GM23338 (cell line): ENCODE measurements around the gene PLXNA2. TPM values are rescaled to one million over a fixed set of nuclear protein-coding genes. Genes with fewer than 3 reads are reported as not detected.

Source experiments
- ATAC-seq: fragments of 200-7000 bp; cut with Tn5 transposase; 3 replicates; pipeline ENCODE4 v1.9.1; 2020
- DNase-seq: peaks from one replicate; pipeline ENCODE4 v3.0.0-alpha.2; 2015; ENCODE audit warnings: low spot score
- H2AFZ ChIP-seq: fragments of 200-600 bp; sonication (generic); 2 replicates; pipeline ENCODE4 v1.8.0; 2016; ENCODE audit warnings: antibody characterized with exemption, mild to moderate bottlenecking, moderate library complexity
- H3F3A ChIP-seq: fragments of 200-600 bp; sonication (generic); replicated peaks from 2 replicates; pipeline ENCODE4 v1.8.0; 2017; ENCODE audit warnings: antibody characterized with exemption, mixed run types, low read depth
- H3K27ac ChIP-seq: fragments of 200-600 bp; sonication (generic); 2 replicates; pipeline ENCODE4 v1.6.1; 2016; ENCODE audit warnings: low read depth
- H3K27me3 ChIP-seq: fragments of 200-600 bp; sonication (generic); 2 replicates; pipeline ENCODE4 v1.8.0; 2016; ENCODE audit warnings: mild to moderate bottlenecking, mixed run types, moderate library complexity; ENCODE audit not compliant: insufficient read depth
- H3K36me3 ChIP-seq: fragments of 200-600 bp; sonication (generic); 2 replicates; pipeline ENCODE4 v1.8.0; 2016; ENCODE audit warnings: mild to moderate bottlenecking; ENCODE audit not compliant: insufficient read depth
- H3K4me1 ChIP-seq: fragments of 200-600 bp; sonication (generic); 2 replicates; pipeline ENCODE4 v1.8.0; 2016; ENCODE audit warnings: mild to moderate bottlenecking, moderate library complexity; ENCODE audit not compliant: insufficient read depth
- H3K4me2 ChIP-seq: fragments of 200-600 bp; sonication (generic); 2 replicates; pipeline ENCODE4 v1.7.1; 2017; ENCODE audit warnings: mixed run types
- H3K4me3 ChIP-seq: fragments of 200-600 bp; sonication (generic); 2 replicates; pipeline ENCODE4 v1.6.1; 2016; ENCODE audit warnings: mixed run types
- H3K79me2 ChIP-seq: fragments of 200-600 bp; sonication (generic); replicated peaks from 2 replicates; pipeline ENCODE4 v1.8.0; 2017; ENCODE audit warnings: mild to moderate bottlenecking; ENCODE audit not compliant: insufficient read depth
- H3K9me2 ChIP-seq: fragments of 200-600 bp; sonication (generic); 2 replicates; pipeline ENCODE4 v1.8.0; 2017; ENCODE audit not compliant: insufficient read depth
- H4K20me1 ChIP-seq: fragments of 200-600 bp; sonication (generic); replicated peaks from 2 replicates; pipeline ENCODE4 v1.8.0; 2017; ENCODE audit warnings: mild to moderate bottlenecking; ENCODE audit not compliant: insufficient read depth
- H3K27ac Mint-ChIP-seq: 2 replicates; pipeline ENCODE4 v1.8.0; 2020; ENCODE audit warnings: inconsistent platforms, mild to moderate bottlenecking, moderate library complexity, mixed read lengths
- H3K27me3 Mint-ChIP-seq: 3 replicates; pipeline ENCODE4 v1.8.0; 2022; ENCODE audit warnings: low read depth, mild to moderate bottlenecking, moderate library complexity, mixed read lengths, inconsistent platforms; ENCODE audit not compliant: insufficient read depth, poor library complexity
- H3K36me3 Mint-ChIP-seq: 3 replicates; pipeline ENCODE4 v1.8.0; 2021; ENCODE audit warnings: low read depth, mild to moderate bottlenecking, inconsistent platforms, moderate library complexity, mixed read lengths
- H3K4me1 Mint-ChIP-seq: 3 replicates; pipeline ENCODE4 v1.8.0; 2020; ENCODE audit warnings: mild to moderate bottlenecking, inconsistent platforms, mixed read lengths
- H3K4me3 Mint-ChIP-seq: 3 replicates; pipeline ENCODE4 v1.8.0; 2021; ENCODE audit warnings: moderate library complexity, mild to moderate bottlenecking, inconsistent platforms, mixed read lengths
- H3K9me3 Mint-ChIP-seq: 3 replicates; pipeline ENCODE4 v1.8.0; 2020; ENCODE audit warnings: moderate library complexity, mild to moderate bottlenecking, inconsistent platforms, mixed read lengths
- EZH2 ChIP-seq: fragments of 200-600 bp; sonication (generic); IDR thresholded peaks from one replicate; pipeline ENCODE4 v1.8.0; 2017; ENCODE audit warnings: antibody characterized with exemption, mild to moderate bottlenecking, low read depth; ENCODE audit not compliant: unreplicated experiment
- JUNB ChIP-seq: IDR thresholded peaks from one replicate; pipeline ENCODE4 v1.6.1; 2016; ENCODE audit warnings: antibody characterized with exemption; ENCODE audit not compliant: unreplicated experiment
- POLR2AphosphoS5 ChIP-seq: IDR thresholded peaks from 2 replicates; pipeline ENCODE4 v1.6.1; 2016; ENCODE audit warnings: antibody characterized with exemption, low read depth
- STAT1 ChIP-seq: IDR thresholded peaks from one replicate; pipeline ENCODE4 v1.6.1; 2016; ENCODE audit warnings: antibody characterized with exemption; ENCODE audit not compliant: unreplicated experiment
- ZNF114 ChIP-seq: fragments of 250-450 bp; sonication (Bioruptor Pico); IDR thresholded peaks from 2 replicates; pipeline ENCODE4 v1.5.0; 2020; ENCODE audit warnings: mild to moderate bottlenecking, moderate library complexity
- polyA plus RNA-seq: library from polyadenylated mRNA; unstranded; fragments of >200 nt; fragmentation: Nextera tagmentation; extraction: Ambion mirVana; gene quantifications from 2 replicates; pipeline ENCODE4 v1.2.1, GENCODE V29; 2016
- total RNA-seq: library from RNA; depleted of rRNA; stranded (reverse); fragments of >200 nt; shearing (Covaris generic); gene quantifications from 2 replicates; pipeline ENCODE4 v1.2.3, GENCODE V29; 2014
- TF ChIP-seq, protein P1 (sequence below): fragments of 250-450 bp; sonication (Bioruptor Pico); IDR thresholded peaks from 2 replicates; pipeline ENCODE4 v1.5.0; 2020; ENCODE audit warnings: mild to moderate bottlenecking, moderate library complexity
- TF ChIP-seq, protein P2 (sequence below), 2 experiments: fragments of 200-600 bp in 1 of 2; sonication (generic) in 1 of 2; conservative IDR thresholded peaks; 2 replicates each; pipeline versions ENCODE4 v1.5.1 to v1.6.1; 2016 to 2017; ENCODE audit warnings: antibody characterized with exemption in 2 of 2, low read depth in 2 of 2, mild to moderate bottlenecking in 2 of 2, moderate library complexity in 1 of 2

PLXNA2 gene
- total and polyA plus RNA-seq, 2 experiments from 2014 or later, result 0.40 to 1.8 TPM

- Histone ChIP-seq H2AFZ (no peak overlapping the region), H3K36me3 (no peaks in the 10 kb centered on the region), H3K4me3 (no peak overlapping the region), H3K9me2 (no peaks in the 10 kb centered on the region), H3K27ac (no peak overlapping the region), H3K4me2 (no peak overlapping the region), H4K20me1 (no peaks in the 10 kb centered on the region), H3K27me3 (no peaks in the 10 kb centered on the region), H3K79me2 (no peaks in the 10 kb centered on the region), H3K4me1 (peaks cover 10% of the 10 kb centered on the region; the same call in 1 of the 2 replicates), H3F3A (no peaks in the 10 kb centered on the region)
- H3K4me3 Mint-ChIP-seq, result no peak overlapping the region
- H3K27me3 Mint-ChIP-seq, result peaks cover 22% of the 10 kb centered on the region
- peaks cover 4% of the 10 kb centered on the region; the same call in 2 of the 3 replicates for H3K36me3 Mint-ChIP-seq
- peaks cover 21% of the 10 kb centered on the region for H3K4me1 Mint-ChIP-seq
- ATAC-seq (no peak; the same call in 2 of the 3 replicates), DNase-seq (no peak)
- no peak overlapping the region for H3K27ac Mint-ChIP-seq
- TF ChIP-seq, protein P1, sequence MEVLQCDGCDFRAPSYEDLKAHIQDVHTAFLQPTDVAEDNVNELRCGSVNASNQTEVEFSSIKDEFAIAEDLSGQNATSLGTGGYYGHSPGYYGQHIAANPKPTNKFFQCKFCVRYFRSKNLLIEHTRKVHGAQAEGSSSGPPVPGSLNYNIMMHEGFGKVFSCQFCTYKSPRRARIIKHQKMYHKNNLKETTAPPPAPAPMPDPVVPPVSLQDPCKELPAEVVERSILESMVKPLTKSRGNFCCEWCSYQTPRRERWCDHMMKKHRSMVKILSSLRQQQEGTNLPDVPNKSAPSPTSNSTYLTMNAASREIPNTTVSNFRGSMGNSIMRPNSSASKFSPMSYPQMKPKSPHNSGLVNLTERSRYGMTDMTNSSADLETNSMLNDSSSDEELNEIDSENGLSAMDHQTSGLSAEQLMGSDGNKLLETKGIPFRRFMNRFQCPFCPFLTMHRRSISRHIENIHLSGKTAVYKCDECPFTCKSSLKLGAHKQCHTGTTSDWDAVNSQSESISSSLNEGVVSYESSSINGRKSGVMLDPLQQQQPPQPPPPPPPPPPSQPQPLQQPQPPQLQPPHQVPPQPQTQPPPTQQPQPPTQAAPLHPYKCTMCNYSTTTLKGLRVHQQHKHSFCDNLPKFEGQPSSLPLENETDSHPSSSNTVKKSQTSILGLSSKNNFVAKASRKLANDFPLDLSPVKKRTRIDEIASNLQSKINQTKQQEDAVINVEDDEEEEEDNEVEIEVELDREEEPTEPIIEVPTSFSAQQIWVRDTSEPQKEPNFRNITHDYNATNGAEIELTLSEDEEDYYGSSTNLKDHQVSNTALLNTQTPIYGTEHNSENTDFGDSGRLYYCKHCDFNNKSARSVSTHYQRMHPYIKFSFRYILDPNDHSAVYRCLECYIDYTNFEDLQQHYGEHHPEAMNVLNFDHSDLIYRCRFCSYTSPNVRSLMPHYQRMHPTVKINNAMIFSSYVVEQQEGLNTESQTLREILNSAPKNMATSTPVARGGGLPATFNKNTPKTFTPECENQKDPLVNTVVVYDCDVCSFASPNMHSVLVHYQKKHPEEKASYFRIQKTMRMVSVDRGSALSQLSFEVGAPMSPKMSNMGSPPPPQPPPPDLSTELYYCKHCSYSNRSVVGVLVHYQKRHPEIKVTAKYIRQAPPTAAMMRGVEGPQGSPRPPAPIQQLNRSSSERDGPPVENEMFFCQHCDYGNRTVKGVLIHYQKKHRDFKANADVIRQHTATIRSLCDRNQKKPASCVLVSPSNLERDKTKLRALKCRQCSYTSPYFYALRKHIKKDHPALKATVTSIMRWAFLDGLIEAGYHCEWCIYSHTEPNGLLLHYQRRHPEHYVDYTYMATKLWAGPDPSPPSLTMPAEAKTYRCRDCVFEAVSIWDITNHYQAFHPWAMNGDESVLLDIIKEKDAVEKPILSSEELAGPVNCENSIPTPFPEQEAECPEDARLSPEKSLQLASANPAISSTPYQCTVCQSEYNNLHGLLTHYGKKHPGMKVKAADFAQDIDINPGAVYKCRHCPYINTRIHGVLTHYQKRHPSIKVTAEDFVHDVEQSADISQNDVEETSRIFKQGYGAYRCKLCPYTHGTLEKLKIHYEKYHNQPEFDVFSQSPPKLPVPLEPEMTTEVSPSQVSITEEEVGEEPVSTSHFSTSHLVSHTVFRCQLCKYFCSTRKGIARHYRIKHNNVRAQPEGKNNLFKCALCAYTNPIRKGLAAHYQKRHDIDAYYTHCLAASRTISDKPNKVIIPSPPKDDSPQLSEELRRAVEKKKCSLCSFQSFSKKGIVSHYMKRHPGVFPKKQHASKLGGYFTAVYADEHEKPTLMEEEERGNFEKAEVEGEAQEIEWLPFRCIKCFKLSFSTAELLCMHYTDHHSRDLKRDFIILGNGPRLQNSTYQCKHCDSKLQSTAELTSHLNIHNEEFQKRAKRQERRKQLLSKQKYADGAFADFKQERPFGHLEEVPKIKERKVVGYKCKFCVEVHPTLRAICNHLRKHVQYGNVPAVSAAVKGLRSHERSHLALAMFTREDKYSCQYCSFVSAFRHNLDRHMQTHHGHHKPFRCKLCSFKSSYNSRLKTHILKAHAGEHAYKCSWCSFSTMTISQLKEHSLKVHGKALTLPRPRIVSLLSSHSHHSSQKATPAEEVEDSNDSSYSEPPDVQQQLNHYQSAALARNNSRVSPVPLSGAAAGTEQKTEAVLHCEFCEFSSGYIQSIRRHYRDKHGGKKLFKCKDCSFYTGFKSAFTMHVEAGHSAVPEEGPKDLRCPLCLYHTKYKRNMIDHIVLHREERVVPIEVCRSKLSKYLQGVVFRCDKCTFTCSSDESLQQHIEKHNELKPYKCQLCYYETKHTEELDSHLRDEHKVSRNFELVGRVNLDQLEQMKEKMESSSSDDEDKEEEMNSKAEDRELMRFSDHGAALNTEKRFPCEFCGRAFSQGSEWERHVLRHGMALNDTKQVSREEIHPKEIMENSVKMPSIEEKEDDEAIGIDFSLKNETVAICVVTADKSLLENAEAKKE (CRISPR knock-in tag), result no peak
- no peak for TF ChIP-seq ZNF114
- TF ChIP-seq POLR2AphosphoS5, result no peak
- no peak for TF ChIP-seq JUNB
- TF ChIP-seq, protein P2, sequence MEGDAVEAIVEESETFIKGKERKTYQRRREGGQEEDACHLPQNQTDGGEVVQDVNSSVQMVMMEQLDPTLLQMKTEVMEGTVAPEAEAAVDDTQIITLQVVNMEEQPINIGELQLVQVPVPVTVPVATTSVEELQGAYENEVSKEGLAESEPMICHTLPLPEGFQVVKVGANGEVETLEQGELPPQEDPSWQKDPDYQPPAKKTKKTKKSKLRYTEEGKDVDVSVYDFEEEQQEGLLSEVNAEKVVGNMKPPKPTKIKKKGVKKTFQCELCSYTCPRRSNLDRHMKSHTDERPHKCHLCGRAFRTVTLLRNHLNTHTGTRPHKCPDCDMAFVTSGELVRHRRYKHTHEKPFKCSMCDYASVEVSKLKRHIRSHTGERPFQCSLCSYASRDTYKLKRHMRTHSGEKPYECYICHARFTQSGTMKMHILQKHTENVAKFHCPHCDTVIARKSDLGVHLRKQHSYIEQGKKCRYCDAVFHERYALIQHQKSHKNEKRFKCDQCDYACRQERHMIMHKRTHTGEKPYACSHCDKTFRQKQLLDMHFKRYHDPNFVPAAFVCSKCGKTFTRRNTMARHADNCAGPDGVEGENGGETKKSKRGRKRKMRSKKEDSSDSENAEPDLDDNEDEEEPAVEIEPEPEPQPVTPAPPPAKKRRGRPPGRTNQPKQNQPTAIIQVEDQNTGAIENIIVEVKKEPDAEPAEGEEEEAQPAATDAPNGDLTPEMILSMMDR (conservative IDR thresholded peaks at IDR 0.05; ENCODE audit: low read depth in 2 of 2), result no peak
- TF ChIP-seq EZH2, result no peak
- TF ChIP-seq STAT1, result no peak
- peaks cover 15% of the 10 kb centered on the region; the same call in 2 of the 3 replicates for H3K9me3 Mint-ChIP-seq
These were observed 14.1 kb upstream of the PLXNA2 start for GRCh38 chr1:208258277-208258676.
